K562 (cell line): Measurements from ENCODE around the gene PLAAT4. TPM values are rescaled to one million over a fixed set of nuclear protein-coding genes. Genes with fewer than 3 reads are reported as not detected.

Source experiments
- ATAC-seq: fragments of 200-7000 bp; cut with Tn5 transposase; 3 replicates; pipeline ENCODE4 v1.9.1; 2020; ENCODE audit warnings: moderate library complexity
- BruUV-seq: library from RNA; stranded (reverse); fragments of 400-500 nt; replicated peaks from 2 replicates; lab custom pipeline; 2021; lab: Mats Ljungman, UMichigan
- CTCF ChIA-PET: fragments of 300-600 bp; formaldehyde crosslinking; extraction: SDS; loops from one replicate; lab custom pipeline; 2021; ENCODE audit warnings: low intra/inter-chr PET ratio; lab: Yijun Ruan, JAX
- POLR2A ChIA-PET: fragments of 300-600, 350-650 bp; sonication (Branson Sonifier 250); formaldehyde crosslinking; extraction: SDS; loops from one replicate; lab custom pipeline; 2021; ENCODE audit warnings: antibody characterized with exemption, inconsistent platforms; lab: Yijun Ruan, JAX
- DNase-seq, 4 experiments: peaks; one replicate each; pipeline versions ENCODE4 v3.0.0 to v3.0.0-alpha.2; 2011 to 2018; ENCODE audit warnings: low spot score in 3 of 4, mixed read lengths in 3 of 4; ENCODE audit errors: extremely low read depth in 1 of 4
- FAIRE-seq: peaks from 2 replicates; lab custom pipeline; 2011; peaks lifted over from hg19 to GRCh38; lab: Jason Lieb, UNC
- H2AFZ ChIP-seq: 2 replicates; pipeline ENCODE4 v1.6.0; 2011; ENCODE audit warnings: low read depth, low read length, control low read depth, inconsistent platforms
- H3K27ac ChIP-seq: fragments of 200-600 bp; 3 replicates; pipeline ENCODE4 v1.8.0; 2011; ENCODE audit warnings: low read depth, mild to moderate bottlenecking, control low read depth, inconsistent platforms, low read length, moderate library complexity, mixed read lengths; ENCODE audit errors: extremely low read depth
- H3K27me3 ChIP-seq, 2 experiments: fragments of 300-600 bp in 1 of 2; 2 replicates in 1 of 2; 3 replicates in 1 of 2; pipeline versions ENCODE4 v1.6.0 to v1.8.0; 2011; ENCODE audit warnings: inconsistent platforms in 2 of 2, low read length in 2 of 2, mild to moderate bottlenecking in 1 of 2, mixed read lengths in 1 of 2, moderate library complexity in 1 of 2; ENCODE audit not compliant: control insufficient read depth in 2 of 2, insufficient read depth in 2 of 2
- H3K36me3 ChIP-seq: fragments of 300-600 bp; 3 replicates; pipeline ENCODE4 v1.8.0; 2011; ENCODE audit warnings: mild to moderate bottlenecking, low read length, inconsistent platforms; ENCODE audit not compliant: control insufficient read depth, insufficient read depth
- H3K4me1 ChIP-seq, 2 experiments: fragments of 200-600 bp in 1 of 2; replicated peaks in 1 of 2; 2 replicates in 1 of 2; 3 replicates in 1 of 2; pipeline versions ENCODE4 v1.5.1 to v1.8.0; 2011; ENCODE audit warnings: inconsistent platforms in 2 of 2, low read length in 2 of 2, mild to moderate bottlenecking in 1 of 2, mixed read lengths in 1 of 2, moderate library complexity in 1 of 2; ENCODE audit not compliant: control insufficient read depth in 2 of 2, insufficient read depth in 2 of 2
- H3K4me2 ChIP-seq: 2 replicates; pipeline ENCODE4 v1.6.1; 2011; ENCODE audit warnings: low read length, control low read depth, inconsistent platforms, mixed read lengths; ENCODE audit not compliant: insufficient read depth
- H3K4me3 ChIP-seq: fragments of 200-600 bp; sonication (generic), shearing (Covaris generic); 2 replicates; pipeline ENCODE4 v1.5.1; 2016; ENCODE audit warnings: control low read depth, inconsistent platforms
- H3K79me2 ChIP-seq: fragments of 200-600 bp; 3 replicates; pipeline ENCODE4 v1.8.0; 2011; ENCODE audit warnings: low read length, inconsistent platforms; ENCODE audit not compliant: control insufficient read depth, insufficient read depth
- H3K9ac ChIP-seq, 2 experiments: 2 replicates each; pipeline versions ENCODE4 v1.6.0 to v1.6.1; 2011; ENCODE audit warnings: low read depth in 2 of 2, low read length in 2 of 2, control low read depth in 1 of 2, inconsistent platforms in 1 of 2, mild to moderate bottlenecking in 1 of 2, mixed read lengths in 1 of 2; ENCODE audit not compliant: insufficient read depth in 1 of 2
- H3K9me1 ChIP-seq: one replicate; pipeline ENCODE4 v1.6.0; 2011; ENCODE audit warnings: inconsistent platforms, mild to moderate bottlenecking, low read length, moderate library complexity; ENCODE audit not compliant: control insufficient read depth, insufficient read depth
- H3K9me3 ChIP-seq: replicated peaks from 2 replicates; pipeline ENCODE4 v1.5.1; 2011; ENCODE audit warnings: low read depth, low read length, inconsistent platforms; ENCODE audit not compliant: control insufficient read depth, insufficient read depth
- H4K20me1 ChIP-seq: replicated peaks from 2 replicates; pipeline ENCODE4 v1.6.1; 2011; ENCODE audit warnings: low read length, inconsistent platforms, mixed read lengths; ENCODE audit not compliant: control insufficient read depth, insufficient read depth
- BRD4 ChIP-seq: fragments of 200-600 bp; sonication (generic); IDR thresholded peaks from 2 replicates; pipeline ENCODE4 v1.6.1; 2017; ENCODE audit warnings: inconsistent platforms
- CEBPG ChIP-seq, 3 experiments: fragments of 200-800 bp in 1 of 3; sonication (Bioruptor generic) in 1 of 3; sonication (generic) in 1 of 3; formaldehyde crosslinking in 1 of 3; IDR thresholded peaks in 2 of 3; conservative IDR thresholded peaks in 1 of 3; 2 replicates each; pipeline versions ENCODE4 v1.6.1 to v1.8.0; 2016 to 2022; ENCODE audit warnings: missing compliant biosample characterization in 2 of 3, missing genetic modification characterization in 2 of 3, mild to moderate bottlenecking in 1 of 3, missing genetic modification reagents in 1 of 3
- CHCHD3 ChIP-seq: fragments of 250-450 bp; sonication (Bioruptor Pico); IDR thresholded peaks from 2 replicates; pipeline ENCODE4 v2.1.2; 2022; ENCODE audit warnings: mild to moderate bottlenecking
- DMBX1 ChIP-seq: fragments of 250-450 bp; sonication (Bioruptor Pico); IDR thresholded peaks from 2 replicates; pipeline ENCODE4 v1.8.0; 2022; ENCODE audit warnings: inconsistent platforms, mild to moderate bottlenecking, moderate library complexity, borderline replicate concordance
- HBP1 ChIP-seq: fragments of 450-650 bp; formaldehyde crosslinking; IDR thresholded peaks from 2 replicates; pipeline ENCODE4 v1.4.0; 2022; ENCODE audit warnings: missing genetic modification characterization
- HLTF ChIP-seq: fragments of 450-650 bp; IDR thresholded peaks from 2 replicates; pipeline ENCODE4 v1.6.1; 2016
- HMG20A ChIP-seq: fragments of 450-650 bp; formaldehyde crosslinking; conservative IDR thresholded peaks from 2 replicates; pipeline ENCODE4 v1.4.0; 2020; ENCODE audit warnings: mild to moderate bottlenecking, mixed read lengths
- KAT7 ChIP-seq: sonication (generic); formaldehyde crosslinking; IDR thresholded peaks from 2 replicates; pipeline ENCODE4 v1.8.0; 2022; ENCODE audit warnings: missing genetic modification reagents, mild to moderate bottlenecking, borderline replicate concordance
- KHSRP ChIP-seq: fragments of 450-650 bp; IDR thresholded peaks from 2 replicates; pipeline ENCODE4 v1.6.1; 2017
- KLF1 ChIP-seq: fragments of 450-650 bp; IDR thresholded peaks from 2 replicates; pipeline ENCODE4 v1.6.1; 2016; ENCODE audit warnings: missing genetic modification characterization, missing compliant biosample characterization
- NONO ChIP-seq, 2 experiments: fragments of 200-400 bp in 1 of 2; fragments of 450-650 bp in 1 of 2; formaldehyde crosslinking in 1 of 2; IDR thresholded peaks; 2 replicates each; pipeline ENCODE4 v1.6.1; 2017; ENCODE audit warnings: low read depth in 2 of 2, mild to moderate bottlenecking in 2 of 2, moderate library complexity in 2 of 2, low read length in 1 of 2
- RHOXF2B ChIP-seq: fragments of 250-450 bp; sonication (Bioruptor Pico); conservative IDR thresholded peaks from 2 replicates; pipeline ENCODE4 v1.5.1; 2021
- SIRT6 ChIP-seq: IDR thresholded peaks from one replicate; pipeline ENCODE4 v1.6.1; 2012; ENCODE audit warnings: low read depth, mild to moderate bottlenecking, control low read depth, inconsistent platforms, low read length, moderate library complexity
- SREBF2 ChIP-seq: sonication (generic); formaldehyde crosslinking; IDR thresholded peaks from 2 replicates; pipeline ENCODE4 v1.4.0; 2020; ENCODE audit warnings: mild to moderate bottlenecking, missing genetic modification reagents
- TCF7 ChIP-seq: sonication (generic); IDR thresholded peaks from 2 replicates; pipeline ENCODE4 v1.6.1; 2016; ENCODE audit warnings: antibody characterized with exemption, borderline replicate concordance
- ZNF124 ChIP-seq: sonication (generic); formaldehyde crosslinking; IDR thresholded peaks from 2 replicates; pipeline ENCODE4 v1.8.1; 2022; ENCODE audit warnings: missing genetic modification reagents
- ZNF165 ChIP-seq: fragments of 250-450 bp; sonication (Bioruptor Pico); IDR thresholded peaks from 2 replicates; pipeline ENCODE4 v1.4.0; 2020; ENCODE audit warnings: borderline replicate concordance
- ZNF263 ChIP-seq: sonication (generic); formaldehyde crosslinking; IDR thresholded peaks from 2 replicates; pipeline ENCODE4 v1.8.0; 2022; ENCODE audit warnings: mild to moderate bottlenecking, missing genetic modification reagents, borderline replicate concordance
- ZNF668 ChIP-seq: fragments of 250-450 bp; sonication (Bioruptor Pico); IDR thresholded peaks from 2 replicates; pipeline ENCODE4 v1.8.0; 2022; ENCODE audit warnings: mild to moderate bottlenecking, inconsistent platforms
- ZNF695 ChIP-seq: fragments of 450-650 bp; formaldehyde crosslinking; IDR thresholded peaks from 2 replicates; pipeline ENCODE4 v1.4.0; 2020; ENCODE audit warnings: mild to moderate bottlenecking, moderate library complexity
- ZNF699 ChIP-seq: fragments of 250-450 bp; sonication (Bioruptor Pico); IDR thresholded peaks from 2 replicates; pipeline ENCODE4 v1.8.0; 2021; ENCODE audit warnings: mild to moderate bottlenecking, moderate library complexity; ENCODE audit not compliant: insufficient replicate concordance
- WGBS: fragments of 100-300 bp; shearing (Covaris generic); methylation state at CpG from one replicate; pipeline ENCODE4 v1.1.6; 2016; ENCODE audit warnings: low coverage, mixed read lengths; ENCODE audit not compliant: insufficient coverage; ENCODE audit errors: missing lambda C conversion rate; 5-methylcytosine and 5-hydroxymethylcytosine counted together
- in situ Hi-C: fragments of 300-500 bp; cut with MboI; formaldehyde crosslinking; loops from 4 replicates; pipeline ENCODE4 v1.15.0; 2018; ENCODE audit warnings: inconsistent platforms, mixed read lengths
- intact Hi-C: fragments of 100-400 bp; cut with micrococcal nuclease; formaldehyde crosslinking; loops from 2 replicates; pipeline ENCODE4 v1.14.2; 2022
- polyA plus RNA-seq, 8 experiments: library from polyadenylated mRNA; depleted of rRNA in 4 of 8; stranded (reverse) in 5 of 8; unstranded in 3 of 8; fragments of >200 nt; fragmentation: Nextera tagmentation in 2 of 8; fragmentation: Illumina TruSeq in 1 of 8; extraction: Ambion mirVana in 2 of 8; extraction: Trizol in 1 of 8; gene quantifications; 2 replicates each; pipeline versions ENCODE4 v1.2.1 to v1.2.3, GENCODE V29; 2011 to 2014; ENCODE audit warnings: inconsistent platforms in 1 of 8, missing spikeins in 1 of 8
- total RNA-seq, 7 experiments: library from RNA; depleted of rRNA in 6 of 7; stranded (reverse); fragments of >200 nt in 6 of 7; fragmentation: Illumina TruSeq in 2 of 7; extraction: Trizol in 2 of 7; gene quantifications; 2 replicates each; pipeline versions ENCODE4 v1.2.1 to v1.2.3, GENCODE V29; 2011 to 2021; ENCODE audit warnings: low replicate concordance in 1 of 7
- TF ChIP-seq, protein P1 (sequence below): fragments of 450-650 bp; IDR thresholded peaks from 2 replicates; pipeline ENCODE4 v1.6.1; 2016; ENCODE audit warnings: missing biosample characterization, missing genetic modification characterization

PLAAT4 gene
- total and polyA plus RNA-seq, 9 of the 15 experiments (the other 6 are each of a cell fraction or from before 2014, with no cell fraction given): 0.54 to 3.0 (median 1.3) TPM; not detected in 1

GRCh38 chr11:63574856-63575602 lies 38.4 kb downstream of the PLAAT4 start:
- H3K27me3 ChIP-seq: no peaks in the 10 kb centered on the region
- H3K4me3 ChIP-seq: peak overlapping the region; percentile 7; the same call in 1 of the 2 replicates
- H3K36me3 ChIP-seq: no peaks in the 10 kb centered on the region
- peak; percentile 51 for ATAC-seq
- POLR2A ChIA-PET: interaction anchor here (0.8 to 1.5 kb wide), 5 partner anchors 8 to 96 kb away, joined by 3 to 6 read pairs (median 3); no protein-coding TSS in a partner anchor
- H3K27ac ChIP-seq: peak overlapping the region; percentile 61
- no peak for FAIRE-seq
- H4K20me1 ChIP-seq: no peaks in the 10 kb centered on the region
- H3K4me1 ChIP-seq: peaks cover 6 to 15% of the 10 kb centered on the region in 2 experiments; a peak in 3 of 5 replicates
- no peaks in the 10 kb centered on the region for H3K9me1 ChIP-seq
- no peaks in the 10 kb centered on the region for H3K79me2 ChIP-seq
- intact Hi-C loops: no loop called here
- H2AFZ ChIP-seq: peak overlapping the region; percentile 88
- CTCF ChIA-PET: no interaction called here
- DNase-seq: peak in 1 of 4 experiments; percentile 25
- BruUV-seq: no TSS peak
- peak overlapping the region; percentile 27 to 52; a peak in 3 of 4 replicates for H3K9ac ChIP-seq
- peak overlapping the region; percentile 72 for H3K4me2 ChIP-seq
- in situ Hi-C loops: no loop called here
- 72% methylated on average over 9 of the region's 10 CpGs for WGBS
- peaks cover 3% of the 10 kb centered on the region; the same call in 1 of the 2 replicates for H3K9me3 ChIP-seq
- no peak for TF ChIP-seq HMG20A
- no peak for TF ChIP-seq SIRT6
- no peak for TF ChIP-seq KHSRP
- no peak for TF ChIP-seq ZNF124
- TF ChIP-seq NONO (IDR thresholded peaks at IDR 0.05; ENCODE audit: low read depth in 2 of 2, low read length in 1 of 2): no peak
- TF ChIP-seq, protein P1, sequence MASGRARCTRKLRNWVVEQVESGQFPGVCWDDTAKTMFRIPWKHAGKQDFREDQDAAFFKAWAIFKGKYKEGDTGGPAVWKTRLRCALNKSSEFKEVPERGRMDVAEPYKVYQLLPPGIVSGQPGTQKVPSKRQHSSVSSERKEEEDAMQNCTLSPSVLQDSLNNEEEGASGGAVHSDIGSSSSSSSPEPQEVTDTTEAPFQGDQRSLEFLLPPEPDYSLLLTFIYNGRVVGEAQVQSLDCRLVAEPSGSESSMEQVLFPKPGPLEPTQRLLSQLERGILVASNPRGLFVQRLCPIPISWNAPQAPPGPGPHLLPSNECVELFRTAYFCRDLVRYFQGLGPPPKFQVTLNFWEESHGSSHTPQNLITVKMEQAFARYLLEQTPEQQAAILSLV (tag): no peak
- no peak for TF ChIP-seq KLF1 (tag)
- no peak for TF ChIP-seq SREBF2 (CRISPR knock-in tag)
- no peak for TF ChIP-seq CHCHD3 (CRISPR knock-in tag)
- TF ChIP-seq HBP1 (CRISPR knock-in tag): no peak
- TF ChIP-seq CEBPG (CRISPR knock-in tag; IDR thresholded peaks at IDR 0.05): peak; percentile 44; the same call in 1 of the 2 replicates
- peak in 1 of 2 experiments; percentile 40; a peak in 1 of 4 replicates for TF ChIP-seq CEBPG (tag; conservative IDR thresholded peaks at IDR 0.05 in 1 of 2, IDR thresholded peaks at IDR 0.05 in 1 of 2)
- no peak for TF ChIP-seq ZNF699 (CRISPR knock-in tag)
- no peak for TF ChIP-seq RHOXF2B (CRISPR knock-in tag)
- TF ChIP-seq BRD4: no peak
- TF ChIP-seq DMBX1: no peak
- TF ChIP-seq HLTF: no peak
- TF ChIP-seq ZNF263 (CRISPR knock-in tag): no peak
- no peak for TF ChIP-seq ZNF695 (CRISPR knock-in tag)
- no peak for TF ChIP-seq TCF7
- no peak for TF ChIP-seq KAT7
- no peak for TF ChIP-seq ZNF668 (CRISPR knock-in tag)
- no peak for TF ChIP-seq ZNF165 (CRISPR knock-in tag)
